Epithelial cell of proximal tubule (primary cell): ENCODE measurements around the gene IL3. TPM values are rescaled to one million over a fixed set of nuclear protein-coding genes. Genes with fewer than 3 reads are reported as not detected.

Experiments
- DNase-seq: peaks from one replicate; pipeline ENCODE4 v3.0.0-alpha.2; 2011; ENCODE audit warnings: low read depth
- H3K4me3 ChIP-seq: 2 replicates; pipeline ENCODE4 v1.5.1; 2011; ENCODE audit warnings: low read depth, mild to moderate bottlenecking, low read length
- total RNA-seq: library from RNA; depleted of rRNA; stranded (reverse); fragments of >200 nt; gene quantifications from 2 replicates; pipeline ENCODE4 v1.2.3, GENCODE V29; 2015
- TF ChIP-seq, protein P1 (sequence below): conservative IDR thresholded peaks from 2 replicates; pipeline ENCODE4 v1.5.1; 2012; ENCODE audit warnings: low read depth, mild to moderate bottlenecking, low read length

The IL3 gene
- total RNA-seq, 1 donor from 2014 or later = not detected

DNA sequence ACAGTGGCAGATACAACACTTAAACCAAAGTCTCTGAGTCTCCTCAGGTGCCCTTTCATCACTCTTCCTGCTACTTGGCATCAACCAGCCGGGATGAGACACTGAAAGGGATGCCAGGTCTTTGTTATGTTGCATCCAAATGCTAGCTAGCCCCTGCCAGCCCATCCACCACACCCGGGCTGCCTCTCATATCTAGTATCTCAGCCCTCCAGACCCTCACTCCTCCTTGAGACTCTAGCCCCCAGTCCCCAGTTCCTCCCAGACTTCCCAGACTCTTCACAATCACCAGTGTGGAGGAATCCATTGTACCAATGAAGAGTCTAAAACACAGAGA lies 34.6 kb downstream of the IL3 start:
- no peak for DNase-seq
- TF ChIP-seq, protein P1, sequence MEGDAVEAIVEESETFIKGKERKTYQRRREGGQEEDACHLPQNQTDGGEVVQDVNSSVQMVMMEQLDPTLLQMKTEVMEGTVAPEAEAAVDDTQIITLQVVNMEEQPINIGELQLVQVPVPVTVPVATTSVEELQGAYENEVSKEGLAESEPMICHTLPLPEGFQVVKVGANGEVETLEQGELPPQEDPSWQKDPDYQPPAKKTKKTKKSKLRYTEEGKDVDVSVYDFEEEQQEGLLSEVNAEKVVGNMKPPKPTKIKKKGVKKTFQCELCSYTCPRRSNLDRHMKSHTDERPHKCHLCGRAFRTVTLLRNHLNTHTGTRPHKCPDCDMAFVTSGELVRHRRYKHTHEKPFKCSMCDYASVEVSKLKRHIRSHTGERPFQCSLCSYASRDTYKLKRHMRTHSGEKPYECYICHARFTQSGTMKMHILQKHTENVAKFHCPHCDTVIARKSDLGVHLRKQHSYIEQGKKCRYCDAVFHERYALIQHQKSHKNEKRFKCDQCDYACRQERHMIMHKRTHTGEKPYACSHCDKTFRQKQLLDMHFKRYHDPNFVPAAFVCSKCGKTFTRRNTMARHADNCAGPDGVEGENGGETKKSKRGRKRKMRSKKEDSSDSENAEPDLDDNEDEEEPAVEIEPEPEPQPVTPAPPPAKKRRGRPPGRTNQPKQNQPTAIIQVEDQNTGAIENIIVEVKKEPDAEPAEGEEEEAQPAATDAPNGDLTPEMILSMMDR = no peak

DNA sequence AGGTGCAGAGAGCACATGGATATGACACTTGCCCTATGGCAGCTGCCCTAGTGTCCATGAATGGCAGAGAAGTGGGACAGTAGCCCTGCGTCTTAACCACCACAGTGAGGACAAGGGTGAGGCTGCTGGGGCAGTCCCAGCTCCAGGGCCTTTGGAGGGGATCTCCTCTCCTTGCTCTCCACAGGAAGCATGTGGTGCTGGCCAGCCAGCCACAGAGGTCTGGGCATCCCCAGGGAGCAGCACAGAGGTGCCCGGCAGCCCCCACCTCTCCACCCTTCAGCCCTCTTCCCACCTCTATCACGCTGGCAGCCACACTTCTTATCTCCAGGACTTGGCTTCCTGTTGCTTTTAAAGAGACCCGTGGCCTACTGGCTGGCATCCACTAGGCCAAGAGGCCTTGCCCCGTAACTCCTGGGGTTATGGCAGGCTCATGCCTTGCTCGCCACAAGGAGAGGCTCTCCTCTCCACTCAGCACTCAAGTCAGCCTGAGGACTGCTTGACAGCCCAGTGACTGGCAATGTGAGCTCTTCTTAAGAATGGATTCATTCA lies 35.0 kb downstream of the IL3 start:
- no peak for DNase-seq
- TF ChIP-seq, protein P1 = no peak
- H3K4me3 ChIP-seq = no peak overlapping the region

More for the DNA sequence above, 34.6 kb downstream of the IL3 start:
- no peak overlapping the region for H3K4me3 ChIP-seq

DNA sequence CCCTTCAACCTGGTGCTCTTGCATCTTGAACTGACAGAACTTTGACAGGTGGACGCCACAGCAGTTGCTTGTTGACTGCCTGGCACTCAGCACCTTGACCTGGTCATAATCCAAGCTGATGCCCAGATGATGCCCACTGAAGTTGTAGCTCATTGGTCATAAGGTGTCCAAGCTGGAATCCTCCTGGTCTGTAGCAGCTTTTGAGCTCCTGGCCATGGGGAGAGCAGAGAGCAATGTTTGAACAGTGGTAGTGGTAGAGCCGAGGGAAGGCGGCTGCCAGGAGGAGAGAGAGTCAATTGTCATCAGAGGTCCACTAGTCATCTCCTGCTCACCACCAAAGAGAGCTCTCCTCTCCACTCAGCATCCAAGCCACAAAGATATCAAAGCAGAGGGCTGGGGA lies 36.4 kb downstream of the IL3 start:
- DNase-seq = no peak
- H3K4me3 ChIP-seq = no peak overlapping the region
- TF ChIP-seq, protein P1 = no peak

DNA sequence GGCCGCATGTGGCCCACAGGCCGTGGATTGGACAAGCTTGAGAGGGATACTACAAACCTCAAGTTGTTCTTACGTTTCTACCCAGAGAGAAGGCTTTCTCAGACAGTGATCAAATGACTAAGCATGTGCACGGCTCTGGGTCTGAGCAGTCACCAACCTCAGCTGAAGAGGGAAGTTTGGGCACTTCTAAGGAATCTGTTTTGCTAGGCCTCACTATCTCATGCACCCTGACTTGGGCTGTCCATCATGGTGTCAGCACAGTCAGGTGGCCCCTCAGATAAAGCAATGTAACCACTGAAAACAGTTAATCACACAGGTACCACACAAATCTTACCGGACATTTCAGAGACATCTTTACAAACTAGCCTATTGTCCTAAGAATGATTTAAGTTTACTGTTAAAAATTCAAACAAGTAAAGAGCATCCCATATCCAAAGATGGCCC lies 37.7 kb downstream of the IL3 start:
- TF ChIP-seq, protein P1 = no peak
- no peak overlapping the region for H3K4me3 ChIP-seq
- DNase-seq = no peak

DNA sequence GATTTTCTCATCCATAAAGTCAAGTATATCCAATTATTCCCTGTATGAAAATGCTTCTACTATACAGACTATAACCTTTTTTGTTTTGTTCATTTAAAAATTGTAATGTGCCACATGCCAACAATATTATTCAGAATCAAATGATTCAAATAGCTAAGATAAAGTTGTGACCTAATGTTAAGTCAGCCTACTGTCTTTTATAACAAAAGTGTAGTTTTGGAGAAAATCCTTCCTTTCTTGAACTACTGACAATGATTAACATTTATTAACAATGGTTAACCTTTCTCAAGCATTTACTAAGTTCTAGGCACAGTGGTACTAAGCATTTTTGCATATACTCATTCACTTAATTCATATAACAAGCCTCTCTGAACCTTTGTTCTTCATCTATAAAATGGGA lies 38.2 kb downstream of the IL3 start:
- TF ChIP-seq, protein P1 = no peak
- no peak overlapping the region for H3K4me3 ChIP-seq
- no peak for DNase-seq

DNA sequence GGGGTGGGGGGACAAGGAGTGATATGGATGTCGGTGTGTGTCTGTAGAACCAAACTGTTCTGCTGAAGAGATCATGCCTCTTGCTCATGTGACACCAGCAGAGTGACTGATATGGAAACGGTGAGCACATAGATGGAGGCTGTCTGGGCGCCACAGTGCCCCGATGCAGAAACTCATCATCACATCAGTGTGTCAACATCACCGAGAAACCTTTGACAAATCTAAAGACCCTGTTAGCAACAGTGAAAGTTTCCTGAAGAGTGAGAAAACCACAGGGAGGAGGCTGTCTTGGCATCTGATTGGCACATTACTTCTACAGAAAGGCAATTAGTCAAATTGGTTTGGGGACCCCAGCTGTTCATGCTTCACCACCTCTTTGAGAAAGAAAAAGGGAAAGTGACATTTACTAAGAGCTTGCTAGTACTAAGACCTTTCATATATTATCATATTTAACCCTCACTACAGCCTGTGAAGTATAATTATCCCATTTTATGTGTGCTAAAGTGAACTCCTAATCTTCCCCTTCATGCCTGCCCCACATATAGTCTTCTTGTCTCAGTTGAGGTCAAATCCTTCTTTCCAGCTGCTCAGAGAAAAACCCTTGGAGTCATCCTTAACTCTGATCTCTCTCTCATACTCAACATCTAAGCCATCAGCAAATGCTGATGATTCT lies 38.8 kb downstream of the IL3 start:
- no peak for DNase-seq
- TF ChIP-seq, protein P1 = no peak
- no peak overlapping the region for H3K4me3 ChIP-seq

DNA sequence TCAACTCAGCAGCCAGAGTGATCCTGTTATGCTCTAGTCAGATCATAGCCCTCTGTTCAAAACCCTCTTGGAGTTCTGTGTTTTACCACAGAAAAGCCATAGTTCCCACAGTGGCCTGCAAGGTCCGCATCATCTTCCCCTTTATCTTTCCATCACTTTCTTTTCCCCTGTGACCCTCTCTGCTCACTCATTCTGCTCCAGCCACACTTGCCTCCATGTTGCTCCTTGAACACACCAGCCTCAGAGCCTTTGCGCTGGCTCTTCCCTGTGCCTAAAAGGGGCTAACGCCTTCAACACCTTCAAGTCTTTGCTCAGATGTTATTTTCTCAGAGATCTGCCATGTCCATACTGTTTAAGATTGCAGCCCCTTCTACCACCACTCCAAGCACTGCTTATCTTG lies 39.5 kb downstream of the IL3 start:
- TF ChIP-seq, protein P1 = no peak
- no peak overlapping the region for H3K4me3 ChIP-seq
- DNase-seq = no peak
